LNCAP (cell line): Measurements from ENCODE around the gene ATP4A.

ENCODE experiments used
- TF ChIP-seq, protein P1 (sequence below): fragments of 450-650 bp; IDR thresholded peaks from 2 replicates; pipeline ENCODE4 v1.5.1; 2017; ENCODE audit warnings: mild to moderate bottlenecking

ATP4A gene

GRCh38 chr19:35533822-35534392 is 29.6 kb downstream of the ATP4A start:
- TF ChIP-seq, protein P1, sequence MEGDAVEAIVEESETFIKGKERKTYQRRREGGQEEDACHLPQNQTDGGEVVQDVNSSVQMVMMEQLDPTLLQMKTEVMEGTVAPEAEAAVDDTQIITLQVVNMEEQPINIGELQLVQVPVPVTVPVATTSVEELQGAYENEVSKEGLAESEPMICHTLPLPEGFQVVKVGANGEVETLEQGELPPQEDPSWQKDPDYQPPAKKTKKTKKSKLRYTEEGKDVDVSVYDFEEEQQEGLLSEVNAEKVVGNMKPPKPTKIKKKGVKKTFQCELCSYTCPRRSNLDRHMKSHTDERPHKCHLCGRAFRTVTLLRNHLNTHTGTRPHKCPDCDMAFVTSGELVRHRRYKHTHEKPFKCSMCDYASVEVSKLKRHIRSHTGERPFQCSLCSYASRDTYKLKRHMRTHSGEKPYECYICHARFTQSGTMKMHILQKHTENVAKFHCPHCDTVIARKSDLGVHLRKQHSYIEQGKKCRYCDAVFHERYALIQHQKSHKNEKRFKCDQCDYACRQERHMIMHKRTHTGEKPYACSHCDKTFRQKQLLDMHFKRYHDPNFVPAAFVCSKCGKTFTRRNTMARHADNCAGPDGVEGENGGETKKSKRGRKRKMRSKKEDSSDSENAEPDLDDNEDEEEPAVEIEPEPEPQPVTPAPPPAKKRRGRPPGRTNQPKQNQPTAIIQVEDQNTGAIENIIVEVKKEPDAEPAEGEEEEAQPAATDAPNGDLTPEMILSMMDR: no peak

- TF ChIP-seq, protein P1: no peak
Observed at GRCh38 chr19:35533201-35533821, 30.1 kb downstream of the ATP4A start, which contains the start of gene GAPDHS. GAPDHS (plus strand) TSS chr19:35533456; CDS start chr19:35533528, 72 bp downstream.

DNA sequence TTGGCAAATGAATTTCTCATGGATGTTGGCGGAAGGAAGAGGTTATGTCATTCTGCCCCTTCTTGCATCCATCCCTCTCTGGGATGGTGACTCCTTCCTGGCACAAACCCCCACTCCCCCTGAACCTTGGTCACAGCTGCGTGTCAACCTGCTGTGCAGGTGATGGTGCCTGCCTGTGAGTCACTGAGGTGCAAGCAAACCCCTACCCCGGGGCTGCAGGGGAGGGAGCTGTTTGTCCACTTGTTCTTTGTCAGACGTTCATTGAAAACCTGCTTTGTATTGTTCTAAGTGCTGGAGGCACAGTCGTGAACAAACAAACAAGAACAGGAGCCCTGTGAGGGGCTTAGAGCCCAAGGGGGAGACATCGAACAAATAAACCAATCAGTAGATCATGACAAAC is 32.2 kb downstream of the ATP4A start:
- TF ChIP-seq, protein P1: no peak

DNA sequence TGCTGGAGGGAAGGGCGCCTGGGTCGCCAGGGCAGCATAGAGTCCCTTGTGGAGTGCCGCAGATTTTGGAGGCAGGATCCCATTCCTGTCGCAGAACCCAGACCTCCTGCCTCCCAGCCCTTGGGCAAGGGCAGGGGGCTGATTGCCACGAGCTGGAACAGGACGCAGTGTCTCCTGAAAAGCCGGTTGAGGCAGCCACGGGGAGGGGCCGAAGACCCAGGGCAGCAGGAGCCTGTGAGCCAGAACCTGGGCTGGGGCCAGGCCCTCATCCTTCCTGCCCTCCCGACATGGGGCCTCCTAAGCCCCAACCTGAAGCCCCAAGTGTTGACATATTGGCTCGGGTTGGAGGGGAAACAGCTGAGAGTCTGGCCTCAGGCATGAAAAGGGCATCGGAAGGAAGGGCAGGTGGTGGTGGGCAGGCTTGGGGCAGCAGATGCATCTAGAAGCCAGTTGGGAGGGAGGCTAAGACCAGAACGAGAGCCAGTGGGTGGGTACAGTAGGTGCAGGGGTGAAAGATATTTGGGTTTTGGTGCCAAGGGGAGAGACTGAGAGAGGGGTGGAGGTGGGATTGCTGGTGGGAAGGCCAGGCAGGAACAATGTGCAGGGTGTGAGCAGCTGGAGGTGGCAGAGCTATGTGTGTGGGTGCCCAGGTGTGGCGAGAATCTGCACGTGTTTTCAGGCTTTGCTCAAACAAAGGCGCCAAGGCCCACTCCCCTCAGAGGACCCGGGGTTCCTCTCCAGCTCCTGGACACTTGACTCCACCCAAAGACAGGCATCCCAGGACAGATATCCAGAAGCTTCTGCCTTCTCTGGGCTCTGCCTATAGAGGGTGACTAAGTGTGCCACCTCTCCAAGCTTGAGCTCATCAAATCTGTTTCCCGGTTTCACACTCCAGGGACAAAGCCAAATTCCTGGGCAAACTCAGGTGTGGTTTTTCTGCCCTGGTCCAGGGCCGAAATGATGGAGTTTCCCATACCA is 33.9 kb downstream of the ATP4A start:
- TF ChIP-seq, protein P1: no peak

- TF ChIP-seq, protein P1: no peak
Observed at GRCh38 chr19:35528218-35529038, 35.0 kb downstream of the ATP4A start, which contains the start of gene SBSN. SBSN (minus strand) TSS chr19:35528311; CDS start chr19:35528281, 30 bp downstream.

- TF ChIP-seq, protein P1: no peak
Observed at GRCh38 chr19:35525873-35526272, 37.6 kb downstream of the ATP4A start.
